ENCODE results near the gene PDXK. TPM values are rescaled to one million over a fixed set of nuclear protein-coding genes. Genes with fewer than 3 reads are reported as not detected.

The PDXK gene
- total RNA-seq, 1 donor from 2014 or later: 63.8 TPM

GRCh38 chr21:43786300-43786806 lies 67.4 kb downstream of the PDXK start:
- Mint-ChIP-seq H3K27ac (ENCODE audit: unreplicated experiment) (no peak overlapping the region), H3K27me3 (ENCODE audit: unreplicated experiment) (peaks cover 18% of the 10 kb centered on the region), H3K9me3 (ENCODE audit: unreplicated experiment) (peaks cover 10% of the 10 kb centered on the region), H3K4me1 (ENCODE audit: low read depth, unreplicated experiment) (peaks cover 4% of the 10 kb centered on the region), H3K4me3 (ENCODE audit: unreplicated experiment) (peak overlapping the region; percentile 32), H3K36me3 (ENCODE audit: unreplicated experiment) (no peaks in the 10 kb centered on the region)
- no peak for DNase-seq
- TF ChIP-seq CTCF (IDR thresholded peaks at IDR 0.05; ENCODE audit: partially characterized antibody, unreplicated experiment): no peak

- Mint-ChIP-seq H3K9me3 (ENCODE audit: unreplicated experiment) (peaks cover 11% of the 10 kb centered on the region), H3K27ac (ENCODE audit: unreplicated experiment) (no peak overlapping the region), H3K4me3 (ENCODE audit: unreplicated experiment) (no peak overlapping the region), H3K27me3 (ENCODE audit: unreplicated experiment) (peaks cover 18% of the 10 kb centered on the region), H3K36me3 (ENCODE audit: unreplicated experiment) (no peaks in the 10 kb centered on the region), H3K4me1 (ENCODE audit: low read depth, unreplicated experiment) (peaks cover 4% of the 10 kb centered on the region)
- no peak for TF ChIP-seq CTCF (IDR thresholded peaks at IDR 0.05; ENCODE audit: partially characterized antibody, unreplicated experiment)
- DNase-seq: no peak
Measured at GRCh38 chr21:43786807-43787440, 68.0 kb downstream of the PDXK start.

GRCh38 chr21:43789276-43790009 lies 70.5 kb downstream of the PDXK start, which contains the start of gene RRP1:
TSS of gene RRP1 (plus strand) at chr21:43789577. CDS start at chr21:43789630, 53 bp downstream.
- peaks cover 12% of the 10 kb centered on the region for H3K9me3 Mint-ChIP-seq (ENCODE audit: unreplicated experiment)
- H3K4me1 Mint-ChIP-seq (ENCODE audit: low read depth, unreplicated experiment): peaks cover 4% of the 10 kb centered on the region
- no peaks in the 10 kb centered on the region for H3K36me3 Mint-ChIP-seq (ENCODE audit: unreplicated experiment)
- peaks cover 15% of the 10 kb centered on the region for H3K27me3 Mint-ChIP-seq (ENCODE audit: unreplicated experiment)
- peak within 1 kb of the TSS; percentile 92 for H3K4me3 Mint-ChIP-seq (ENCODE audit: unreplicated experiment)
- peak; percentile 100 for TF ChIP-seq CTCF (IDR thresholded peaks at IDR 0.05; ENCODE audit: partially characterized antibody, unreplicated experiment)
- peak; percentile 94 for DNase-seq
- H3K27ac Mint-ChIP-seq (ENCODE audit: unreplicated experiment): peak within 1 kb of the TSS; percentile 64

- peak overlapping the region; percentile 92 for H3K4me3 Mint-ChIP-seq (ENCODE audit: unreplicated experiment)
- peaks cover 2% of the 10 kb centered on the region for H3K36me3 Mint-ChIP-seq (ENCODE audit: unreplicated experiment)
- no peak for DNase-seq
- no peak for TF ChIP-seq CTCF (IDR thresholded peaks at IDR 0.05; ENCODE audit: partially characterized antibody, unreplicated experiment)
- peaks cover 12% of the 10 kb centered on the region for H3K9me3 Mint-ChIP-seq (ENCODE audit: unreplicated experiment)
- H3K27ac Mint-ChIP-seq (ENCODE audit: unreplicated experiment): peak overlapping the region; percentile 64
- H3K4me1 Mint-ChIP-seq (ENCODE audit: low read depth, unreplicated experiment): peaks cover 4% of the 10 kb centered on the region
- H3K27me3 Mint-ChIP-seq (ENCODE audit: unreplicated experiment): peaks cover 15% of the 10 kb centered on the region
Measured at GRCh38 chr21:43790010-43790524, 71.1 kb downstream of the PDXK start.
